SJSA1 (cell line): ENCODE data around the gene CEP43. TPM values are rescaled to one million over a fixed set of nuclear protein-coding genes. Genes with fewer than 3 reads are reported as not detected.

Source experiments
- DNase-seq, 2 experiments: peaks; one replicate each; pipeline ENCODE4 v3.0.0-alpha.2; 2015 to 2020; ENCODE audit warnings: low spot score in 2 of 2, low read depth in 1 of 2
- H3K27ac ChIP-seq: fragments of 250-450 bp; sonication (Bioruptor Pico); 2 replicates; pipeline ENCODE4 v1.5.1; 2020; ENCODE audit warnings: mild to moderate bottlenecking, moderate library complexity
- H3K27me3 ChIP-seq: fragments of 250-450 bp; sonication (Bioruptor Pico); replicated peaks from 2 replicates; pipeline ENCODE4 v1.5.1; 2020; ENCODE audit warnings: mild to moderate bottlenecking, moderate library complexity
- H3K36me3 ChIP-seq: fragments of 250-450 bp; sonication (Bioruptor Pico); 2 replicates; pipeline ENCODE4 v1.5.1; 2020; ENCODE audit warnings: mild to moderate bottlenecking
- H3K4me1 ChIP-seq: fragments of 250-450 bp; sonication (Bioruptor Pico); replicated peaks from 2 replicates; pipeline ENCODE4 v1.6.1; 2021; ENCODE audit warnings: mild to moderate bottlenecking
- H3K4me3 ChIP-seq: fragments of 250-450 bp; sonication (Bioruptor Pico); 2 replicates; pipeline ENCODE4 v1.5.1; 2020; ENCODE audit warnings: mild to moderate bottlenecking
- H3K9me3 ChIP-seq: fragments of 250-450 bp; sonication (Bioruptor Pico); replicated peaks from 2 replicates; pipeline ENCODE4 v1.5.1; 2020; ENCODE audit warnings: mild to moderate bottlenecking
- total RNA-seq: library from RNA; depleted of rRNA; stranded (reverse); fragments of >200 nt; shearing (Covaris generic); gene quantifications from 2 replicates; pipeline ENCODE4 v1.2.3, GENCODE V29; 2014

The CEP43 gene
- total RNA-seq, 1 experiment from 2014 or later = 35.1 TPM

- DNase-seq = no peak
- Histone ChIP-seq H3K27me3 (no peaks in the 10 kb centered on the region), H3K4me3 (no peak overlapping the region), H3K4me1 (no peaks in the 10 kb centered on the region), H3K27ac (no peak overlapping the region), H3K9me3 (no peaks in the 10 kb centered on the region), H3K36me3 (peaks cover 36% of the 10 kb centered on the region)
Measured at GRCh38 chr6:166980738-166981137, 18.5 kb upstream of the CEP43 start.

GRCh38 chr6:166987448-166987847 is 11.7 kb upstream of the CEP43 start:
- peaks cover 31% of the 10 kb centered on the region for H3K36me3 ChIP-seq
- H3K27ac ChIP-seq = no peak overlapping the region
- no peaks in the 10 kb centered on the region for H3K27me3 ChIP-seq
- no peak for DNase-seq
- H3K9me3 ChIP-seq = no peaks in the 10 kb centered on the region
- H3K4me1 ChIP-seq = no peaks in the 10 kb centered on the region
- no peak overlapping the region for H3K4me3 ChIP-seq

GRCh38 chr6:166987930-166988329 is 11.3 kb upstream of the CEP43 start:
- Histone ChIP-seq H3K9me3 (no peaks in the 10 kb centered on the region), H3K27ac (no peak overlapping the region), H3K27me3 (no peaks in the 10 kb centered on the region), H3K4me1 (no peaks in the 10 kb centered on the region), H3K4me3 (no peak overlapping the region), H3K36me3 (peaks cover 32% of the 10 kb centered on the region)
- no peak for DNase-seq

- peaks cover 33% of the 10 kb centered on the region for H3K36me3 ChIP-seq
- H3K4me3 ChIP-seq = no peak overlapping the region
- no peak overlapping the region for H3K27ac ChIP-seq
- no peaks in the 10 kb centered on the region for H3K27me3 ChIP-seq
- DNase-seq = no peak
- H3K4me1 ChIP-seq = no peaks in the 10 kb centered on the region
- no peaks in the 10 kb centered on the region for H3K9me3 ChIP-seq
Measured at GRCh38 chr6:166988674-166989201, 10.5 kb upstream of the CEP43 start.

- peak in 1 of 2 experiments; percentile 28 for DNase-seq
- Histone ChIP-seq H3K4me1 (no peaks in the 10 kb centered on the region), H3K9me3 (no peaks in the 10 kb centered on the region), H3K27ac (no peak overlapping the region), H3K27me3 (no peaks in the 10 kb centered on the region), H3K4me3 (no peak overlapping the region), H3K36me3 (peaks cover 38% of the 10 kb centered on the region)
Measured at GRCh38 chr6:166989427-166990032, 9.7 kb upstream of the CEP43 start.

GRCh38 chr6:166996406-166996805 is 2.8 kb upstream of the CEP43 start:
- no peak overlapping the region for H3K27ac ChIP-seq
- no peak for DNase-seq
- H3K4me1 ChIP-seq = peaks cover 13% of the 10 kb centered on the region
- H3K36me3 ChIP-seq = peaks cover 57% of the 10 kb centered on the region
- H3K27me3 ChIP-seq = no peaks in the 10 kb centered on the region
- H3K4me3 ChIP-seq = no peak overlapping the region
- H3K9me3 ChIP-seq = no peaks in the 10 kb centered on the region

GRCh38 chr6:166997348-166997747 is 1.8 kb upstream of the CEP43 start:
- Histone ChIP-seq H3K4me1 (peaks cover 13% of the 10 kb centered on the region), H3K9me3 (no peaks in the 10 kb centered on the region), H3K27ac (no peak overlapping the region), H3K27me3 (no peaks in the 10 kb centered on the region), H3K36me3 (peaks cover 63% of the 10 kb centered on the region), H3K4me3 (peak overlapping the region; percentile 85)
- DNase-seq = no peak

- peak; percentile 56 to 74 for DNase-seq
- Histone ChIP-seq H3K4me1 (peaks cover 13% of the 10 kb centered on the region), H3K36me3 (peaks cover 63% of the 10 kb centered on the region), H3K27ac (peak overlapping the region; percentile 72; the same call in 1 of the 2 replicates), H3K4me3 (peak overlapping the region; percentile 85), H3K27me3 (no peaks in the 10 kb centered on the region), H3K9me3 (no peaks in the 10 kb centered on the region)
Measured at GRCh38 chr6:166997768-166998255, 1.4 kb upstream of the CEP43 start.

GRCh38 chr6:166998256-166999144 is 697 bp upstream of the CEP43 start:
- Histone ChIP-seq H3K27me3 (no peaks in the 10 kb centered on the region), H3K9me3 (no peaks in the 10 kb centered on the region), H3K4me3 (peak overlapping the region; percentile 85), H3K36me3 (peaks cover 66% of the 10 kb centered on the region), H3K27ac (peak overlapping the region; percentile 72), H3K4me1 (peaks cover 13% of the 10 kb centered on the region)
- peak in 1 of 2 experiments; percentile 45 for DNase-seq

GRCh38 chr6:166999884-167000253 is 672 bp downstream of the CEP43 start:
- Histone ChIP-seq H3K27ac (peak overlapping the region; percentile 73; the same call in 1 of the 2 replicates), H3K9me3 (no peaks in the 10 kb centered on the region), H3K4me1 (peaks cover 13% of the 10 kb centered on the region), H3K36me3 (peaks cover 72% of the 10 kb centered on the region), H3K4me3 (peak overlapping the region; percentile 85), H3K27me3 (no peaks in the 10 kb centered on the region)
- DNase-seq = no peak

- H3K9me3 ChIP-seq = no peaks in the 10 kb centered on the region
- peaks cover 13% of the 10 kb centered on the region for H3K4me1 ChIP-seq
- H3K36me3 ChIP-seq = peaks cover 76% of the 10 kb centered on the region
- DNase-seq = no peak
- H3K27me3 ChIP-seq = no peaks in the 10 kb centered on the region
- 0 out of 2 replicates have a peak overlapping the region, but pooled peaks have one; percentile 85 for H3K4me3 ChIP-seq
- no peak overlapping the region for H3K27ac ChIP-seq
Measured at GRCh38 chr6:167000759-167001158, 1.6 kb downstream of the CEP43 start.

GRCh38 chr6:167005350-167006159 is 6.4 kb downstream of the CEP43 start:
- no peak for DNase-seq
- H3K36me3 ChIP-seq = peaks cover 94% of the 10 kb centered on the region

GRCh38 chr6:167007985-167008384 is 8.8 kb downstream of the CEP43 start:
- Histone ChIP-seq H3K4me1 (no peaks in the 10 kb centered on the region), H3K4me3 (no peak overlapping the region), H3K27me3 (no peaks in the 10 kb centered on the region), H3K27ac (no peak overlapping the region), H3K9me3 (no peaks in the 10 kb centered on the region), H3K36me3 (peaks cover 91% of the 10 kb centered on the region)
- no peak for DNase-seq

More at GRCh38 chr6:167005350-167006159, 6.4 kb downstream of the CEP43 start:
- peaks cover 4% of the 10 kb centered on the region for H3K4me1 ChIP-seq
- no peak overlapping the region for H3K27ac ChIP-seq
- H3K9me3 ChIP-seq = no peaks in the 10 kb centered on the region
- H3K27me3 ChIP-seq = no peaks in the 10 kb centered on the region
- H3K4me3 ChIP-seq = no peak overlapping the region
